Astrocyte (in vitro differentiated cells and primary cell): Measurements from ENCODE around the gene HSD3B7. TPM values are rescaled to one million over a fixed set of nuclear protein-coding genes. Genes with fewer than 3 reads are reported as not detected.

Experiments used
- DNase-seq: peaks from one replicate; pipeline ENCODE4 v3.0.0-alpha.2; 2010; ENCODE audit warnings: low read depth
- FAIRE-seq: peaks from 2 replicates; lab custom pipeline; 2011; peaks lifted over from hg19 to GRCh38; lab: Jason Lieb, UNC
- H2AFZ ChIP-seq: 2 replicates; pipeline ENCODE4 v1.6.0; 2012; ENCODE audit warnings: low read depth, low read length, inconsistent platforms
- H3K27ac ChIP-seq: 2 replicates; pipeline ENCODE4 v1.5.1; 2011; ENCODE audit warnings: low read depth, low read length, inconsistent platforms
- H3K27me3 ChIP-seq: 2 replicates; pipeline ENCODE4 v1.6.0; 2011; ENCODE audit warnings: low read length, inconsistent platforms; ENCODE audit not compliant: insufficient read depth
- H3K36me3 ChIP-seq: 2 replicates; pipeline ENCODE4 v1.5.1; 2011; ENCODE audit warnings: low read length, inconsistent platforms; ENCODE audit not compliant: insufficient read depth
- H3K4me1 ChIP-seq: 2 replicates; pipeline ENCODE4 v1.5.1; 2011; ENCODE audit warnings: low read length, inconsistent platforms; ENCODE audit not compliant: insufficient read depth
- H3K4me2 ChIP-seq: 2 replicates; pipeline ENCODE4 v1.6.0; 2012; ENCODE audit warnings: low read length, inconsistent platforms
- H3K4me3 ChIP-seq: 2 replicates; pipeline ENCODE4 v1.5.1; 2011; ENCODE audit warnings: low read depth, mild to moderate bottlenecking, low read length, inconsistent platforms; ENCODE audit not compliant: insufficient read depth
- H3K79me2 ChIP-seq: 2 replicates; pipeline ENCODE4 v1.6.0; 2012; ENCODE audit warnings: mild to moderate bottlenecking, low read length, inconsistent platforms; ENCODE audit not compliant: insufficient read depth
- H3K9ac ChIP-seq: 2 replicates; pipeline ENCODE4 v1.6.0; 2012; ENCODE audit warnings: mild to moderate bottlenecking, low read length, inconsistent platforms
- H3K9me3 ChIP-seq: 2 replicates; pipeline ENCODE4 v1.5.1; 2012; ENCODE audit warnings: low read depth, mild to moderate bottlenecking, low read length, inconsistent platforms; ENCODE audit not compliant: insufficient read depth
- H4K20me1 ChIP-seq: 2 replicates; pipeline ENCODE4 v1.6.0; 2012; ENCODE audit warnings: low read length, inconsistent platforms; ENCODE audit not compliant: insufficient read depth
- H3K27ac Mint-ChIP-seq: one replicate; pipeline ENCODE4 v1.8.0; 2021; ENCODE audit warnings: mild to moderate bottlenecking, mixed read lengths; ENCODE audit not compliant: unreplicated experiment
- H3K27me3 Mint-ChIP-seq: one replicate; pipeline ENCODE4 v1.8.0; 2021; ENCODE audit warnings: low read depth, mixed read lengths; ENCODE audit not compliant: unreplicated experiment
- H3K36me3 Mint-ChIP-seq: one replicate; pipeline ENCODE4 v1.8.0; 2021; ENCODE audit warnings: low read depth, mixed read lengths; ENCODE audit not compliant: unreplicated experiment
- H3K4me1 Mint-ChIP-seq: one replicate; pipeline ENCODE4 v1.8.0; 2021; ENCODE audit warnings: low read depth, mixed read lengths; ENCODE audit not compliant: unreplicated experiment
- H3K4me3 Mint-ChIP-seq: one replicate; pipeline ENCODE4 v1.8.0; 2021; ENCODE audit warnings: mild to moderate bottlenecking, moderate library complexity, mixed read lengths; ENCODE audit not compliant: unreplicated experiment
- H3K9me3 Mint-ChIP-seq: one replicate; pipeline ENCODE4 v1.8.0; 2021; ENCODE audit warnings: mild to moderate bottlenecking, mixed read lengths; ENCODE audit not compliant: unreplicated experiment
- CTCF ChIP-seq: IDR thresholded peaks from 2 replicates; pipeline ENCODE4 v1.5.1; 2011; ENCODE audit warnings: low read depth, mild to moderate bottlenecking, inconsistent platforms, low read length, moderate library complexity; ENCODE audit not compliant: insufficient read depth
- EZH2 ChIP-seq: IDR thresholded peaks from 2 replicates; pipeline ENCODE4 v1.6.1; 2012; ENCODE audit warnings: mild to moderate bottlenecking, low read length, inconsistent platforms; ENCODE audit not compliant: insufficient read depth
- total RNA-seq: library from RNA; stranded (reverse); gene quantifications from 2 replicates; pipeline ENCODE4 v1.2.1, GENCODE V29; 2021

Gene HSD3B7
- total RNA-seq, 1 donor from 2014 or later = 8.3 TPM

DNA sequence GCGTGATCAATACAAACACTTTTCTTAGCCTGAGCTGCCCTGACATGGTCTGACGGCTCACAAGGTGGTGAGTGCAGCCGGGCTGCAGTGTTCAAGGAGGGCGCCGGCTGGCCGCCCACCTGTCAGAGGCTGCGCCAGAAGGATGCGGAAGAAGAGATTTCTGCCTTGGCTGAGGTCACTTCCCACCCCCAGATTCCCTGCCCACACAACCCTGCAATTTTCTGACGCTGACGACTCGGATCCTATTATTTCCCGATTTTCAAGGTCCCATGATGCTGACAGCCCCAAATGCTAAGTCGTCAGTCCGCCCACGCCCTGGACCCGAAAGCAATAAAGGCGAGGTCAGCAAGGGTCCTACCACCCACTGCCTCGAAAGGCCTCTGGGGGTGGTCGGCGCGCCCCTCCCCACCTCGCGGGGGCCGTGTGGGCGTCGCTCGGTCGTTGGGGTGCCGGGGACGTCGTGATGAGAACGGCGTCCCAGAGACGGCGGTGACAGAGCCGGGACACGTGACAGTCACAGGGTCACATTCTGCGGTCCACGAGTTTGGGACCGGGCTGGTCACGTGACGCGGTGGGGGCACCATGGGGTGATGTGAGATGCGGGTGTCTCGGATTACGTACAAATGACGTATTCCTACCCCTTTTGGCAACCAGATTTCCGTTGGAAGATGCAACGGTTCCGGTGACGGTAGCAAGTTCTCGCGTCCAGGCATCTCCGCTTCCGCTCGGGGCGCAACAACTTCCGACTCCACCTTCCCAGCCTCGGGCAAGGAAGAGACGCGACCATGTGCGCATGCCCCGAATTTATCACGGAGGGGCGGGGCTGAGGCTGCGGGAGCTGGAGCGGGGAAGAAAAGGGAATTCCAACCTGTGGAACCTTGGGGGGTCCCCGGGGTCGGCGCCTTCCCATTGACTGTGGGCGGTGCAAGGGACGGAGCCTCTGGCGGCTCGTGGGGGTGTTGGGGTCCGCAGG lies 48.0 kb downstream of the HSD3B7 start, which contains the start of gene STX4:
Gene STX4 (plus strand): TSS at position 823 of the 973 bp plus-strand sequence. CDS start 248 bp downstream, outside the sequence.
- H3K27me3 ChIP-seq = no peaks in the 10 kb centered on the region
- H3K4me1 Mint-ChIP-seq = peaks cover 18% of the 10 kb centered on the region
- peak within 1 kb of the TSS; percentile 92 for H3K9ac ChIP-seq
- H4K20me1 ChIP-seq = peaks cover 19% of the 10 kb centered on the region
- H3K4me2 ChIP-seq = peak within 1 kb of the TSS; percentile 95
- peak within 1 kb of the TSS; percentile 94 for H3K4me3 Mint-ChIP-seq
- no peaks in the 10 kb centered on the region for H3K9me3 Mint-ChIP-seq
- peak; percentile 67 for FAIRE-seq
- peak within 1 kb of the TSS; percentile 93 for H3K4me3 ChIP-seq
- no peaks in the 10 kb centered on the region for H3K9me3 ChIP-seq
- H3K36me3 ChIP-seq = peaks cover 3% of the 10 kb centered on the region
- H3K27me3 Mint-ChIP-seq = no peaks in the 10 kb centered on the region
- H3K27ac Mint-ChIP-seq = peak within 1 kb of the TSS; percentile 95
- H3K79me2 ChIP-seq = peaks cover 24% of the 10 kb centered on the region
- peak within 1 kb of the TSS; percentile 94 for H3K27ac ChIP-seq
- DNase-seq = peak; percentile 96
- TF ChIP-seq EZH2 (no peak), CTCF (no peak)
- H3K36me3 Mint-ChIP-seq = peaks cover 8% of the 10 kb centered on the region
- peak within 1 kb of the TSS; percentile 93 for H2AFZ ChIP-seq
- H3K4me1 ChIP-seq = peaks cover 12% of the 10 kb centered on the region

GRCh38 chr16:31033709-31034492 lies 48.9 kb downstream of the HSD3B7 start:
- peak overlapping the region; percentile 94 for H3K27ac ChIP-seq
- peaks cover 24% of the 10 kb centered on the region for H3K79me2 ChIP-seq
- peak overlapping the region; percentile 95 for H3K4me2 ChIP-seq
- peak; percentile 43 for DNase-seq
- peak overlapping the region; percentile 93 for H3K4me3 ChIP-seq
- H3K9ac ChIP-seq = peak overlapping the region; percentile 92
- no peaks in the 10 kb centered on the region for H3K27me3 ChIP-seq
- peaks cover 19% of the 10 kb centered on the region for H4K20me1 ChIP-seq
- peaks cover 3% of the 10 kb centered on the region for H3K36me3 ChIP-seq
- H3K9me3 Mint-ChIP-seq = no peaks in the 10 kb centered on the region
- no peaks in the 10 kb centered on the region for H3K9me3 ChIP-seq
- FAIRE-seq = no peak
- peak overlapping the region; percentile 73 for H2AFZ ChIP-seq
- H3K4me3 Mint-ChIP-seq = peak overlapping the region; percentile 94
- peaks cover 11% of the 10 kb centered on the region for H3K36me3 Mint-ChIP-seq
- H3K27me3 Mint-ChIP-seq = no peaks in the 10 kb centered on the region
- H3K27ac Mint-ChIP-seq = peak overlapping the region; percentile 95
- TF ChIP-seq EZH2 (no peak), CTCF (no peak)
- peaks cover 18% of the 10 kb centered on the region for H3K4me1 Mint-ChIP-seq
- H3K4me1 ChIP-seq = peaks cover 12% of the 10 kb centered on the region
